GM12878 (cell line): Measurements from ENCODE around the gene CRYBG3. TPM values are rescaled to one million over a fixed set of nuclear protein-coding genes. Genes with fewer than 3 reads are reported as not detected.

ENCODE experiments used
- ATAC-seq: fragments of 200-7000 bp; cut with Tn5 transposase; 3 replicates; pipeline ENCODE4 v1.9.1; 2020; ENCODE audit warnings: mild to moderate bottlenecking, moderate library complexity
- BruUV-seq: library from RNA; stranded (reverse); fragments of 400-500 nt; replicated peaks from 2 replicates; lab custom pipeline; 2021; lab: Mats Ljungman, UMichigan
- CTCF ChIA-PET: fragments of 300-600 bp; sonication (Branson Sonifier 250); formaldehyde crosslinking; extraction: SDS; loops from one replicate; lab custom pipeline; 2021; ENCODE audit warnings: inconsistent platforms; lab: Yijun Ruan, JAX
- POLR2A ChIA-PET: fragments of 350-600 bp; formaldehyde crosslinking; extraction: SDS; loops from one replicate; lab custom pipeline; 2021; ENCODE audit warnings: inconsistent platforms; lab: Charles Lee
- RAD21 ChIA-PET: fragments of 300-600 bp; sonication (Branson Sonifier 250); formaldehyde crosslinking; loops from one replicate; lab custom pipeline; 2023; ENCODE audit warnings: antibody characterized with exemption; ENCODE audit not compliant: unreplicated experiment; lab: Charles Lee
- SMC1A ChIA-PET: fragments of 300-600 bp; sonication (Branson Sonifier 250); formaldehyde crosslinking; loops from one replicate; lab custom pipeline; 2023; ENCODE audit not compliant: unreplicated experiment, uncharacterized antibody; lab: Charles Lee
- DNase-seq: peaks from one replicate; pipeline ENCODE4 v3.0.0-alpha.2; 2011; ENCODE audit warnings: low read depth, low spot score
- FAIRE-seq: peaks from 3 replicates; lab custom pipeline; 2011; peaks lifted over from hg19 to GRCh38; lab: Jason Lieb, UNC
- H2AFZ ChIP-seq: 2 replicates; pipeline ENCODE4 v1.6.0; 2011; ENCODE audit warnings: low read depth, low read length, control low read depth; ENCODE audit not compliant: control insufficient read depth
- H3K27ac ChIP-seq: 2 replicates; pipeline ENCODE4 v1.5.1; 2011; ENCODE audit warnings: control low read depth; ENCODE audit not compliant: control insufficient read depth, insufficient read depth
- H3K27me3 ChIP-seq, 2 experiments: replicated peaks in 1 of 2; 2 replicates each; pipeline versions ENCODE4 v1.6.0 to v1.6.1; 2011; ENCODE audit warnings: low read length in 1 of 2; ENCODE audit not compliant: control insufficient read depth in 2 of 2, insufficient read depth in 2 of 2
- H3K36me3 ChIP-seq, 2 experiments: 2 replicates each; pipeline ENCODE4 v1.5.1; 2011; ENCODE audit warnings: low read length in 1 of 2; ENCODE audit not compliant: control insufficient read depth in 2 of 2, insufficient read depth in 2 of 2
- H3K4me1 ChIP-seq: 2 replicates; pipeline ENCODE4 v1.6.1; 2011; ENCODE audit warnings: mild to moderate bottlenecking, low read length, moderate library complexity, mixed read lengths; ENCODE audit not compliant: control insufficient read depth, insufficient read depth
- H3K4me2 ChIP-seq: 2 replicates; pipeline ENCODE4 v1.6.0; 2011; ENCODE audit warnings: control low read depth; ENCODE audit not compliant: control insufficient read depth, insufficient read depth
- H3K4me3 ChIP-seq: fragments of 200-600 bp; sonication (generic); 2 replicates; pipeline ENCODE4 v1.5.1; 2016
- H3K79me2 ChIP-seq: 2 replicates; pipeline ENCODE4 v1.6.0; 2011; ENCODE audit warnings: low read length; ENCODE audit not compliant: control insufficient read depth, insufficient read depth
- H3K9ac ChIP-seq: 2 replicates; pipeline ENCODE4 v1.8.0; 2011; ENCODE audit warnings: low read length, control low read depth, mixed read lengths; ENCODE audit not compliant: control insufficient read depth, insufficient read depth
- H3K9me3 ChIP-seq: replicated peaks from 3 replicates; pipeline ENCODE4 v1.5.1; 2011; ENCODE audit warnings: mild to moderate bottlenecking, low read length; ENCODE audit not compliant: control insufficient read depth, insufficient read depth
- H4K20me1 ChIP-seq: 2 replicates; pipeline ENCODE4 v1.6.0; 2011; ENCODE audit not compliant: control insufficient read depth, insufficient read depth
- HDAC6 ChIP-seq: fragments of 200-600 bp; sonication (generic); IDR thresholded peaks from one replicate; pipeline ENCODE4 v1.8.0; 2017; ENCODE audit warnings: antibody characterized with exemption; ENCODE audit not compliant: unreplicated experiment
- KAT2A ChIP-seq: conservative IDR thresholded peaks from 2 replicates; pipeline ENCODE4 v1.6.1; 2011; ENCODE audit warnings: low read depth, low read length; ENCODE audit not compliant: control insufficient read depth
- PML ChIP-seq: IDR thresholded peaks from 2 replicates; pipeline ENCODE4 v1.6.1; 2012; ENCODE audit warnings: low read length, inconsistent platforms
- RFX5 ChIP-seq: IDR thresholded peaks from 2 replicates; pipeline ENCODE4 v1.6.1; 2011; ENCODE audit warnings: low read depth, low read length, improper control_type of control experiment
- SUPT20H ChIP-seq: IDR thresholded peaks from 2 replicates; pipeline ENCODE4 v1.6.1; 2011; ENCODE audit warnings: low read depth, mild to moderate bottlenecking, low read length, moderate library complexity, borderline replicate concordance; ENCODE audit not compliant: control insufficient read depth
- YY1 ChIP-seq: IDR thresholded peaks from 2 replicates; pipeline ENCODE4 v1.6.1; 2011; ENCODE audit warnings: low read depth, mild to moderate bottlenecking, low read length
- ZNF274 ChIP-seq: IDR thresholded peaks from one replicate; pipeline ENCODE4 v1.8.0; 2011; ENCODE audit not compliant: insufficient read length, insufficient read depth
- WGBS: methylation state at CpG from one replicate; pipeline ENCODE4 v1.1.6; 2016; ENCODE audit warnings: low lambda C conversion rate; ENCODE audit not compliant: insufficient replicate concordance, insufficient coverage; ENCODE audit errors: missing lambda C conversion rate; 5-methylcytosine and 5-hydroxymethylcytosine counted together
- in situ Hi-C: fragments of 300-500 bp; cut with MboI; formaldehyde crosslinking; loops from 9 replicates; pipeline ENCODE4 v1.14.3; 2018; ENCODE audit warnings: mixed read lengths
- intact Hi-C: fragments of 100-400 bp; cut with micrococcal nuclease; formaldehyde crosslinking; loops from one replicate; pipeline ENCODE4 v1.14.2; 2022; ENCODE audit not compliant: unreplicated experiment
- polyA plus RNA-seq, 11 experiments: library from polyadenylated mRNA; depleted of rRNA in 4 of 11; unstranded in 6 of 11; stranded (reverse) in 5 of 11; fragments of >200 nt; fragmentation: Nextera tagmentation in 4 of 11; fragmentation: Illumina TruSeq in 1 of 11; extraction: Ambion mirVana in 4 of 11; extraction: Trizol in 1 of 11; gene quantifications; 1 replicate in 1 of 11; 2 replicates in 10 of 11; pipeline versions ENCODE4 v1.2.1 to v1.2.3, GENCODE V29; 2011 to 2016; ENCODE audit warnings: inconsistent platforms in 2 of 11, missing spikeins in 2 of 11, low read depth in 1 of 11
- total RNA-seq, 4 experiments: library from RNA; depleted of rRNA in 3 of 4; stranded (reverse); fragments of >200 nt in 3 of 4; fragmentation: Illumina TruSeq in 1 of 4; extraction: Trizol in 1 of 4; gene quantifications; 2 replicates each; pipeline versions ENCODE4 v1.2.1 to v1.2.3, GENCODE V29; 2013 to 2021
- TF ChIP-seq, protein P1 (sequence below): IDR thresholded peaks from 2 replicates; pipeline ENCODE4 v1.6.1; 2012; ENCODE audit warnings: low read depth, low read length, improper control_type of control experiment
- TF ChIP-seq, protein P2 (sequence below): fragments of 450-650 bp; conservative IDR thresholded peaks from 2 replicates; pipeline ENCODE4 v1.6.1; 2017; ENCODE audit warnings: mild to moderate bottlenecking, moderate library complexity
- TF ChIP-seq, protein P3 (sequence below): fragments of 450-650 bp; IDR thresholded peaks from 2 replicates; pipeline ENCODE4 v1.6.1; 2016; ENCODE audit warnings: mild to moderate bottlenecking
- TF ChIP-seq, protein P4 (sequence below): IDR thresholded peaks from 2 replicates; pipeline ENCODE4 v1.6.1; 2012; ENCODE audit warnings: low read length, inconsistent platforms
- TF ChIP-seq, protein P5 (sequence below): fragments of 450-650 bp; IDR thresholded peaks from 2 replicates; pipeline ENCODE4 v1.6.1; 2016; ENCODE audit warnings: mild to moderate bottlenecking
- TF ChIP-seq, protein P6 (sequence below): fragments of 150-350 bp; IDR thresholded peaks from 2 replicates; pipeline ENCODE4 v1.6.1; 2014; ENCODE audit warnings: mild to moderate bottlenecking, low read depth, low read length

Gene CRYBG3
- total and polyA plus RNA-seq, 10 of the 15 experiments (the other 5 are each of a cell fraction or from before 2014, with no cell fraction given): 0.11 to 5.4 (median 1.6) TPM

DNA sequence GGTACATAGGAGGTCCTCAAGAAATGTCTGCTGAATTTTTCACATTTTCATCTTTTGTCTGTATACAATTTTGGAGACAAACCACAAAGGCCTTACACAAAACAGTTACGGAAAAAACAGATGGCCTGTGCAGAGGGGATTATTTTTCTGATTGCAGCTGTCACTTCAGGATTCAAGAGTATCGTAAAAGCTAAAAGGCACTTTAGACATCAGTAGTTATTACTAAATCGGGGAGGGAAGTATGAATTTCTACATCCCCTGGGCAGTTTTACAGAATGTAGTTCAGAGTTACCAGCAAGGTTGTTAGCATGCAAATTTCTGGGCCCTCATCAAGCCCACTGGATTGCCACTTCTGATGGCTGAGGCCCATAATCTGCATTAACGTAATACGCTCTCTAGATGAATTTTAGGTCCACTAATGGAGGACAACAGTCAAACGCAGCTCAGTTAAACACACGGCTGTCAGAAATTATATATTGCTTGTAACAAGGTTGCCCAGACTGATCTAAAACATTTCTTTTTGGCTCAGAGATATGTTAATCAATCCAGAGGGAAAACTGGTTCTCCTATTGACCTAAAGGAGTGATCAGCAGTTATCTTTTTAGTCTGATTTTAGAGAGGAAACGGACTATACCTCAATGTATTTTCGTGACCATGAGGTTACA, 149.3 kb downstream of the CRYBG3 start:
- H3K79me2 ChIP-seq: peaks cover 42% of the 10 kb centered on the region
- H4K20me1 ChIP-seq: no peaks in the 10 kb centered on the region
- H3K27me3 ChIP-seq: no peaks in the 10 kb centered on the region
- no peak for DNase-seq
- no TSS peak for BruUV-seq
- peaks cover 0 to 5% of the 10 kb centered on the region in 2 experiments; a peak in 1 of 4 replicates for H3K36me3 ChIP-seq
- WGBS: 2% methylated on average over 9 of the region's 9 CpGs
- intact Hi-C loops (loop anchor here (5.0 kb wide), 1 partner anchor 51 kb away; no protein-coding TSS in a partner anchor), in situ Hi-C loops (no loop called here)
- H3K9me3 ChIP-seq: no peaks in the 10 kb centered on the region
- ChIA-PET SMC1A (interaction anchor here (0.6 to 1.6 kb wide), 4 partner anchors 13 to 252 kb away, joined by 3 to 4 read pairs (median 3); no protein-coding TSS in a partner anchor), CTCF (interaction anchor here (0.8 to 1.5 kb wide), 7 partner anchors 18 to 187 kb away, joined by 3 to 4 read pairs (median 3); no protein-coding TSS in a partner anchor), POLR2A (interaction anchor here (0.8 to 1.6 kb wide), 2 partner anchors 10 to 22 kb away, joined by 3 read pairs; no protein-coding TSS in a partner anchor), RAD21 (interaction anchor here (0.9 to 1.0 kb wide), 2 partner anchors 11 to 56 kb away, joined by 3 to 4 read pairs; no protein-coding TSS in a partner anchor)
- peak overlapping the region; percentile 94 for H3K4me2 ChIP-seq
- 0 out of 2 replicates have a peak, but pooled peaks cover 3% of the 10 kb centered on the region for H3K4me1 ChIP-seq
- H3K27ac ChIP-seq: peak overlapping the region; percentile 59
- H3K4me3 ChIP-seq: peak overlapping the region; percentile 74
- H3K9ac ChIP-seq: peak overlapping the region; percentile 86
- FAIRE-seq: no peak
- peak; percentile 6 for ATAC-seq
- peak overlapping the region; percentile 94 for H2AFZ ChIP-seq
- no peak for TF ChIP-seq RFX5
- TF ChIP-seq PML: peak; percentile 12; the same call in 1 of the 2 replicates
- no peak for TF ChIP-seq ZNF274
- TF ChIP-seq, protein P1, sequence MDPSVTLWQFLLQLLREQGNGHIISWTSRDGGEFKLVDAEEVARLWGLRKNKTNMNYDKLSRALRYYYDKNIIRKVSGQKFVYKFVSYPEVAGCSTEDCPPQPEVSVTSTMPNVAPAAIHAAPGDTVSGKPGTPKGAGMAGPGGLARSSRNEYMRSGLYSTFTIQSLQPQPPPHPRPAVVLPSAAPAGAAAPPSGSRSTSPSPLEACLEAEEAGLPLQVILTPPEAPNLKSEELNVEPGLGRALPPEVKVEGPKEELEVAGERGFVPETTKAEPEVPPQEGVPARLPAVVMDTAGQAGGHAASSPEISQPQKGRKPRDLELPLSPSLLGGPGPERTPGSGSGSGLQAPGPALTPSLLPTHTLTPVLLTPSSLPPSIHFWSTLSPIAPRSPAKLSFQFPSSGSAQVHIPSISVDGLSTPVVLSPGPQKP: no peak
- TF ChIP-seq, protein P2, sequence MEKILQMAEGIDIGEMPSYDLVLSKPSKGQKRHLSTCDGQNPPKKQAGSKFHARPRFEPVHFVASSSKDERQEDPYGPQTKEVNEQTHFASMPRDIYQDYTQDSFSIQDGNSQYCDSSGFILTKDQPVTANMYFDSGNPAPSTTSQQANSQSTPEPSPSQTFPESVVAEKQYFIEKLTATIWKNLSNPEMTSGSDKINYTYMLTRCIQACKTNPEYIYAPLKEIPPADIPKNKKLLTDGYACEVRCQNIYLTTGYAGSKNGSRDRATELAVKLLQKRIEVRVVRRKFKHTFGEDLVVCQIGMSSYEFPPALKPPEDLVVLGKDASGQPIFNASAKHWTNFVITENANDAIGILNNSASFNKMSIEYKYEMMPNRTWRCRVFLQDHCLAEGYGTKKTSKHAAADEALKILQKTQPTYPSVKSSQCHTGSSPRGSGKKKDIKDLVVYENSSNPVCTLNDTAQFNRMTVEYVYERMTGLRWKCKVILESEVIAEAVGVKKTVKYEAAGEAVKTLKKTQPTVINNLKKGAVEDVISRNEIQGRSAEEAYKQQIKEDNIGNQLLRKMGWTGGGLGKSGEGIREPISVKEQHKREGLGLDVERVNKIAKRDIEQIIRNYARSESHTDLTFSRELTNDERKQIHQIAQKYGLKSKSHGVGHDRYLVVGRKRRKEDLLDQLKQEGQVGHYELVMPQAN: no peak
- TF ChIP-seq, protein P3, sequence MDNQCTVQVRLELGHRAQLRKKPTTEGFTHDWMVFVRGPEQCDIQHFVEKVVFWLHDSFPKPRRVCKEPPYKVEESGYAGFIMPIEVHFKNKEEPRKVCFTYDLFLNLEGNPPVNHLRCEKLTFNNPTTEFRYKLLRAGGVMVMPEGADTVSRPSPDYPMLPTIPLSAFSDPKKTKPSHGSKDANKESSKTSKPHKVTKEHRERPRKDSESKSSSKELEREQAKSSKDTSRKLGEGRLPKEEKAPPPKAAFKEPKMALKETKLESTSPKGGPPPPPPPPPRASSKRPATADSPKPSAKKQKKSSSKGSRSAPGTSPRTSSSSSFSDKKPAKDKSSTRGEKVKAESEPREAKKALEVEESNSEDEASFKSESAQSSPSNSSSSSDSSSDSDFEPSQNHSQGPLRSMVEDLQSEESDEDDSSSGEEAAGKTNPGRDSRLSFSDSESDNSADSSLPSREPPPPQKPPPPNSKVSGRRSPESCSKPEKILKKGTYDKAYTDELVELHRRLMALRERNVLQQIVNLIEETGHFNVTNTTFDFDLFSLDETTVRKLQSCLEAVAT: no peak
- TF ChIP-seq, protein P4, sequence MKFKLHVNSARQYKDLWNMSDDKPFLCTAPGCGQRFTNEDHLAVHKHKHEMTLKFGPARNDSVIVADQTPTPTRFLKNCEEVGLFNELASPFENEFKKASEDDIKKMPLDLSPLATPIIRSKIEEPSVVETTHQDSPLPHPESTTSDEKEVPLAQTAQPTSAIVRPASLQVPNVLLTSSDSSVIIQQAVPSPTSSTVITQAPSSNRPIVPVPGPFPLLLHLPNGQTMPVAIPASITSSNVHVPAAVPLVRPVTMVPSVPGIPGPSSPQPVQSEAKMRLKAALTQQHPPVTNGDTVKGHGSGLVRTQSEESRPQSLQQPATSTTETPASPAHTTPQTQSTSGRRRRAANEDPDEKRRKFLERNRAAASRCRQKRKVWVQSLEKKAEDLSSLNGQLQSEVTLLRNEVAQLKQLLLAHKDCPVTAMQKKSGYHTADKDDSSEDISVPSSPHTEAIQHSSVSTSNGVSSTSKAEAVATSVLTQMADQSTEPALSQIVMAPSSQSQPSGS: 0 out of 2 replicates have a peak, but pooled peaks have one; percentile 39
- TF ChIP-seq YY1: peak; percentile 19; the same call in 1 of the 2 replicates
- TF ChIP-seq, protein P5, sequence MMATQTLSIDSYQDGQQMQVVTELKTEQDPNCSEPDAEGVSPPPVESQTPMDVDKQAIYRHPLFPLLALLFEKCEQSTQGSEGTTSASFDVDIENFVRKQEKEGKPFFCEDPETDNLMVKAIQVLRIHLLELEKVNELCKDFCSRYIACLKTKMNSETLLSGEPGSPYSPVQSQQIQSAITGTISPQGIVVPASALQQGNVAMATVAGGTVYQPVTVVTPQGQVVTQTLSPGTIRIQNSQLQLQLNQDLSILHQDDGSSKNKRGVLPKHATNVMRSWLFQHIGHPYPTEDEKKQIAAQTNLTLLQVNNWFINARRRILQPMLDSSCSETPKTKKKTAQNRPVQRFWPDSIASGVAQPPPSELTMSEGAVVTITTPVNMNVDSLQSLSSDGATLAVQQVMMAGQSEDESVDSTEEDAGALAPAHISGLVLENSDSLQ: no peak
- TF ChIP-seq KAT2A: no peak
- TF ChIP-seq, protein P6, sequence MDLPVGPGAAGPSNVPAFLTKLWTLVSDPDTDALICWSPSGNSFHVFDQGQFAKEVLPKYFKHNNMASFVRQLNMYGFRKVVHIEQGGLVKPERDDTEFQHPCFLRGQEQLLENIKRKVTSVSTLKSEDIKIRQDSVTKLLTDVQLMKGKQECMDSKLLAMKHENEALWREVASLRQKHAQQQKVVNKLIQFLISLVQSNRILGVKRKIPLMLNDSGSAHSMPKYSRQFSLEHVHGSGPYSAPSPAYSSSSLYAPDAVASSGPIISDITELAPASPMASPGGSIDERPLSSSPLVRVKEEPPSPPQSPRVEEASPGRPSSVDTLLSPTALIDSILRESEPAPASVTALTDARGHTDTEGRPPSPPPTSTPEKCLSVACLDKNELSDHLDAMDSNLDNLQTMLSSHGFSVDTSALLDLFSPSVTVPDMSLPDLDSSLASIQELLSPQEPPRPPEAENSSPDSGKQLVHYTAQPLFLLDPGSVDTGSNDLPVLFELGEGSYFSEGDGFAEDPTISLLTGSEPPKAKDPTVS: no peak
- TF ChIP-seq SUPT20H: no peak
- TF ChIP-seq HDAC6: no peak
